ENCODE results near the gene ADGRV1.

DNA sequence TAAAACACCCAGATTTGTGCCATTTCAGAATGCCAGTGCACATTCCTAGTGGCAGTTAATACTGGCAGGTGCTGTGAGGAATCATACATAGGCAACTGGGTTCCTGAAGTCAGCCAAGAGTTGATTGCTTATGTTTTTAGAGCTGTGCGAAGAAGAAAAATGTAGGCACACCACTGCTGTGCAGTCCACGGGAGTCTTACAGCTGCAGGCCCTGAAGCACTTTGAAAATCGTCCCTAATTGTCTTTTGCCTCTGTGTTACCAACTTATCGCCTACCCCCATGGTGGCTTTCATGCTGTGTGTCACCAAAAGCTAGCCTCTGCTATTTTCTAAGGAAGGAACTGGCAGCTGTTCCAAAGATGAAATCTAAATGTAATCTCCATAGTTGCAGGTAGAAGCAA is 560.6 kb downstream of the ADGRV1 start:
- TF ChIP-seq, protein P1, sequence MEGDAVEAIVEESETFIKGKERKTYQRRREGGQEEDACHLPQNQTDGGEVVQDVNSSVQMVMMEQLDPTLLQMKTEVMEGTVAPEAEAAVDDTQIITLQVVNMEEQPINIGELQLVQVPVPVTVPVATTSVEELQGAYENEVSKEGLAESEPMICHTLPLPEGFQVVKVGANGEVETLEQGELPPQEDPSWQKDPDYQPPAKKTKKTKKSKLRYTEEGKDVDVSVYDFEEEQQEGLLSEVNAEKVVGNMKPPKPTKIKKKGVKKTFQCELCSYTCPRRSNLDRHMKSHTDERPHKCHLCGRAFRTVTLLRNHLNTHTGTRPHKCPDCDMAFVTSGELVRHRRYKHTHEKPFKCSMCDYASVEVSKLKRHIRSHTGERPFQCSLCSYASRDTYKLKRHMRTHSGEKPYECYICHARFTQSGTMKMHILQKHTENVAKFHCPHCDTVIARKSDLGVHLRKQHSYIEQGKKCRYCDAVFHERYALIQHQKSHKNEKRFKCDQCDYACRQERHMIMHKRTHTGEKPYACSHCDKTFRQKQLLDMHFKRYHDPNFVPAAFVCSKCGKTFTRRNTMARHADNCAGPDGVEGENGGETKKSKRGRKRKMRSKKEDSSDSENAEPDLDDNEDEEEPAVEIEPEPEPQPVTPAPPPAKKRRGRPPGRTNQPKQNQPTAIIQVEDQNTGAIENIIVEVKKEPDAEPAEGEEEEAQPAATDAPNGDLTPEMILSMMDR (IDR thresholded peaks at IDR 0.05; ENCODE audit: insufficient read depth, low read length), result no peak
- TF ChIP-seq POLR2AphosphoS5 (IDR thresholded peaks at IDR 0.05; ENCODE audit: low read depth), result no peak
- TF ChIP-seq, protein P2, sequence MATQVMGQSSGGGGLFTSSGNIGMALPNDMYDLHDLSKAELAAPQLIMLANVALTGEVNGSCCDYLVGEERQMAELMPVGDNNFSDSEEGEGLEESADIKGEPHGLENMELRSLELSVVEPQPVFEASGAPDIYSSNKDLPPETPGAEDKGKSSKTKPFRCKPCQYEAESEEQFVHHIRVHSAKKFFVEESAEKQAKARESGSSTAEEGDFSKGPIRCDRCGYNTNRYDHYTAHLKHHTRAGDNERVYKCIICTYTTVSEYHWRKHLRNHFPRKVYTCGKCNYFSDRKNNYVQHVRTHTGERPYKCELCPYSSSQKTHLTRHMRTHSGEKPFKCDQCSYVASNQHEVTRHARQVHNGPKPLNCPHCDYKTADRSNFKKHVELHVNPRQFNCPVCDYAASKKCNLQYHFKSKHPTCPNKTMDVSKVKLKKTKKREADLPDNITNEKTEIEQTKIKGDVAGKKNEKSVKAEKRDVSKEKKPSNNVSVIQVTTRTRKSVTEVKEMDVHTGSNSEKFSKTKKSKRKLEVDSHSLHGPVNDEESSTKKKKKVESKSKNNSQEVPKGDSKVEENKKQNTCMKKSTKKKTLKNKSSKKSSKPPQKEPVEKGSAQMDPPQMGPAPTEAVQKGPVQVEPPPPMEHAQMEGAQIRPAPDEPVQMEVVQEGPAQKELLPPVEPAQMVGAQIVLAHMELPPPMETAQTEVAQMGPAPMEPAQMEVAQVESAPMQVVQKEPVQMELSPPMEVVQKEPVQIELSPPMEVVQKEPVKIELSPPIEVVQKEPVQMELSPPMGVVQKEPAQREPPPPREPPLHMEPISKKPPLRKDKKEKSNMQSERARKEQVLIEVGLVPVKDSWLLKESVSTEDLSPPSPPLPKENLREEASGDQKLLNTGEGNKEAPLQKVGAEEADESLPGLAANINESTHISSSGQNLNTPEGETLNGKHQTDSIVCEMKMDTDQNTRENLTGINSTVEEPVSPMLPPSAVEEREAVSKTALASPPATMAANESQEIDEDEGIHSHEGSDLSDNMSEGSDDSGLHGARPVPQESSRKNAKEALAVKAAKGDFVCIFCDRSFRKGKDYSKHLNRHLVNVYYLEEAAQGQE (IDR thresholded peaks at IDR 0.05; ENCODE audit: insufficient replicate concordance, low read depth), result no peak

Data from HL-60 (cell line).